ENCODE data around the gene RFLNA. TPM values are rescaled to one million over a fixed set of nuclear protein-coding genes. Genes with fewer than 3 reads are reported as not detected.

RFLNA gene
- total RNA-seq, 4 donors from 2014 or later: 0.34 to 0.49 TPM; not detected in 2

DNA sequence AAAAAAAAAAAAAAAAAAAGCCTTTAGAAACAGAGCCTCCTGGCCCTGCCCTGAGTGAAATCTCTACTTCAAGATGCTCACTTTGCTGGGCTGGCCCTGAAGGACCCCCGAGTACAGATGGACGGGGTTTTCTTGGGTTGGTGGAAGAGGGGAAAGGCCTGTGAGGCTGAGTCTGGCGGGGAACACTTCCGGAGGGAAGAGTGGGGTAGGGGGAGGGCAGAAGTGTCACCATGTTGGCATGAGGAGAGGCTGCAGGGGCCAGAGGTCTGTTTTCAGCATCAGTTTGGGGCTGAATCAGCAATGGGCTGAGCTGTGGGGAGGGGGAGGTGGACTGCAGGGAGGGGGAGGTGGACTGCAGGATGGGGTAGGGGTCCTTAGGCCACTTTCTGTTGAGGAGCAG is 15.3 kb downstream of the RFLNA start:
- TF ChIP-seq, protein P1, sequence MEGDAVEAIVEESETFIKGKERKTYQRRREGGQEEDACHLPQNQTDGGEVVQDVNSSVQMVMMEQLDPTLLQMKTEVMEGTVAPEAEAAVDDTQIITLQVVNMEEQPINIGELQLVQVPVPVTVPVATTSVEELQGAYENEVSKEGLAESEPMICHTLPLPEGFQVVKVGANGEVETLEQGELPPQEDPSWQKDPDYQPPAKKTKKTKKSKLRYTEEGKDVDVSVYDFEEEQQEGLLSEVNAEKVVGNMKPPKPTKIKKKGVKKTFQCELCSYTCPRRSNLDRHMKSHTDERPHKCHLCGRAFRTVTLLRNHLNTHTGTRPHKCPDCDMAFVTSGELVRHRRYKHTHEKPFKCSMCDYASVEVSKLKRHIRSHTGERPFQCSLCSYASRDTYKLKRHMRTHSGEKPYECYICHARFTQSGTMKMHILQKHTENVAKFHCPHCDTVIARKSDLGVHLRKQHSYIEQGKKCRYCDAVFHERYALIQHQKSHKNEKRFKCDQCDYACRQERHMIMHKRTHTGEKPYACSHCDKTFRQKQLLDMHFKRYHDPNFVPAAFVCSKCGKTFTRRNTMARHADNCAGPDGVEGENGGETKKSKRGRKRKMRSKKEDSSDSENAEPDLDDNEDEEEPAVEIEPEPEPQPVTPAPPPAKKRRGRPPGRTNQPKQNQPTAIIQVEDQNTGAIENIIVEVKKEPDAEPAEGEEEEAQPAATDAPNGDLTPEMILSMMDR (IDR thresholded peaks at IDR 0.05; ENCODE audit: low read depth): no peak

DNA sequence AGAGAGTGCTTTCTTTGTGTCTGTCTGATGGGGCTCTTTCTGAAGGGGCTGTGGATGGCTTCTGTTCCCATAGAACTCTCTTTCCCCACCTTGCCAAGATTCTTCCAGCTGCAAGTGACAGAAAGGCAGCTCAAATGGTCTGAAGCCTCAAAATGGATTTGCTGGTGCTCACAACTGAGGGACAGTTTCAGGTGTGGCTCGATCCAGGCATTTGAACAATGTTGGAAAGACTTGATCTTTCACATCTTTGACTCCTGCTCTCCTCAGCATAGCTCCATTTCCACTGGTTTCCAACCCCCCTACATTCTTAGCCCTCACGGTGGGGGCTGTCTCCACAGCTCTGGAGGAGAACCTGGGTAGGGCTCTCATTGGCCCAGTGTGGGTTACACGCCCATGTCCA is 15.9 kb downstream of the RFLNA start:
- TF ChIP-seq, protein P1 (IDR thresholded peaks at IDR 0.05; ENCODE audit: low read depth): no peak

DNA sequence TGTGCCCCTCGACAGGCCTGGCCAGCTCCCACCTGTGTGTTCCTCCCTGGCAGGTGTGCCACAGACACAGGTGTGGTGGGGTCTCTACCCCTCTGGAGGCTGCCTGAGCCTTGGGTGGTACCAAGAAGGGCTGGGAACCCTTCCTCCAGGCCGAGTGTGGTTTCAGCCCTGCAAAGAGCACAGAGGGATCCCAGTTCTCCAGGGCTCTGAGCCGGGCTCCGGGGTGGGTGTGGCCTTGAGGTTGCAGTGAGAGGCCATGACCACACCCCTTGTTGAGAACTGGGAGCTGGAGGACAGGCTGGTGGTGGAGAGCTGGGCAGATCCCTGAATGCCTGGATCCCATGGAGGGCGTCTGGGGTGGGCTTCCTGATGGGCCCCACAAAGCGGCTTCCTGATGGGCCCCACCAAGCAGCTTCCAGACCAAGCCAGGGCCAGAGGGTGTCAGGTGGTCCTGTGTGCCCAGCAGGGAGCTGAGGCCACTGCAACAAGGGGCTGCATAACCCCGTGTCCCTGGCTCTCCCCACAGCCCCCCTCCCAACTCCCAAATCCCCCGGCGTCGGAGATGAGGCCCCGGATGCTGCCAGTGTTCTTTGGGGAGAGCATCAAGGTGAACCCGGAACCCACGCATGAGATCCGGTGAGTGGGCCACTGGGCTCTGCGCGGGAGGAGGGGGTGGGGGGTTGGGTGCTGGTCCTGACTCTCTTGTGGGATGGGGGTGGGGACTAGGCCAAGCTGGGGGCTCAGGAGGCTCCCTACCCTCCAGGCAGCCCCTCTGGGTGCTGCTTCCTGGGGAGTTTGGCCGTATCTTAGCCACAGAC is 16.6 kb downstream of the RFLNA start:
- TF ChIP-seq, protein P1 (IDR thresholded peaks at IDR 0.05; ENCODE audit: low read depth): no peak

DNA sequence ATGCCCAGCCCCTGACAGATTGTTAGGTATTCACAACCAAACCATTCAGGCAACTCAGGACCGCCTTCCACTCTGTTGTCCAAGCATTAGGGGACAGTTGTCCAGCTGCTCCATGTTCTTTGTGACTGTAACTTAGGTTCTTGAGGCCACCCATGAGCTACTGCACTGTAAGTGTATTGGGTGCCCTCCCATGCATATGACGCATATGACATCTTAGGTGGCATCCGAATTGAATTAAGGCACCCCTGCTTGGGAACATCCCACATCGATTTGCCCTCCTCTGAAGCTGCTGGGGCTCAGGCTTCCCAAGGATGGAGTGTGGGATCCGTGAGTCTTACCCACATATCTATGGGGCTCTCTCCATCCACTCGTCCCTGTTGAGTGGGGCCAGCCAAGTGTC is 17.7 kb downstream of the RFLNA start:
- TF ChIP-seq, protein P1 (IDR thresholded peaks at IDR 0.05; ENCODE audit: low read depth): no peak

DNA sequence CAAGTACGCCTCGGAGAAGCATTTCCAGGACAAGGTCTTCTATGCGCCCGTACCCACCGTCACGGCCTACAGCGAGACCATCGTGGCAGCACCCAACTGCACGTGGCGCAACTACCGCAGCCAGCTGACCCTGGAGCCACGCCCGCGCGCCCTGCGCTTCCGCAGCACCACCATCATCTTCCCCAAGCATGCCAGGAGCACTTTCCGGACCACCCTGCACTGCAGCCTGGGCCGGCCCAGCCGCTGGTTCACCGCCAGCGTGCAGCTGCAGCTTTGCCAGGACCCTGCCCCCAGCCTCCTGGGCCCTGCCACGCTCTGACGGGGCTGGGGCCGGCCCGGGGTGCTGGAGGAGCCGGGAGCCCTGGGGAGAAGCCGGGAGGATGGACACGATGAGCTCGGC is 19.3 kb downstream of the RFLNA start:
- TF ChIP-seq, protein P1 (IDR thresholded peaks at IDR 0.05; ENCODE audit: low read depth): no peak

DNA sequence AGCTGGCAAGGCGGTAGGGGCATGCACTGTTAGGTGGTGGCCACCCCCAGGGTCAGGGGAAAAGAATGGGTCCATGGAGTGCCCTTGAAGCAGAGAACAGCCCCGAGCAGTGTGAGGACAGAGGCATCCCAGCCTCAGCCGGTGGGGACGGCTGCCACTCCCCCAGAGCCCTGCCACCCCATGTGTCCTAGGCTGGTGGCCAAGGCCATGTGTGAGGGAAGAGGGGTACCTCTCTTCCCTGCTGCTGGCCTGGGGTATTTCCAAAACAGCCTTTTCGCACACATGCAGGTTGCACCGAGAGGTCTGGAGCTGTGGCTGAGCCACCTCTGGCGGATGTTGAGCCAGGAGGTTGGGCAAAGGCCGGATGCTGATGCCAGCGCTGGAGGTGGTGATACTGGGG is 19.9 kb downstream of the RFLNA start:
- TF ChIP-seq, protein P1 (IDR thresholded peaks at IDR 0.05; ENCODE audit: low read depth): no peak

DNA sequence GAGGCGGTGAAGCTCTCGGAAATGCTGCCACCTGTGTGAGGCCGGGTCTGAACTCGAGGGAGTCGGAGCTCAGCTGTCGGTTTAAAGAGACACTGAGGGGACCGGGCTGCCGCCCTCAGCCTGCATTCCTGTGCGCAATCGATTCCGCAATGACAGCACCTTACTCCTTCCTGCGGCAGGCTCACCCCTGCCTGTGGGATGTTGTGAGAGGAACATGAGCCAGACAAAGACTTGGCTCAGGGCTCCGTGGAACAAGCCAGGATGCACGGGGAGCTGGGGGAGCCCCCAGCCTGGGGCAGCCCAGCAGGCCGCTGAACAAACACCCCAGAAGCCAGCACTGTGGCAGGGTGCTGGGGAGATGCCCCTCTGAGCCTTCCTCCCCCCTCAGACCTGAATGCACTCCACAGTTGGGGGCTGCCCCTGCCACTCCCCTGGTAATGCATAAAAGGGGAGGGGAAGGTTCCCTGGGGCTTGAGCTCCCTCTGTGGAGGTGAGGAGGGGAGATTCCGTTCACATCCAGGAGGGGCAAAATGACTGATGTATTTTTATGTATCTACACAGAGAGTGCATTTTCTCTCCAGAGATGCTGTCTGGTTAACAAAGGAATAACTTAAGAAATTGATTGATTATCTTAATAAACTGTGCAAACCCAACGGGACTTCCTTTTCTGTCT is 20.6 kb downstream of the RFLNA start:
- TF ChIP-seq, protein P1 (IDR thresholded peaks at IDR 0.05; ENCODE audit: low read depth): no peak

All from subcutaneous adipose tissue (tissue), 4 donors.